Smooth muscle cell of the coronary artery (primary cell): Measurements from ENCODE around the gene TOP3A. TPM values are rescaled to one million over a fixed set of nuclear protein-coding genes. Genes with fewer than 3 reads are reported as not detected.

Source experiments
- total RNA-seq: library from RNA; depleted of rRNA; stranded (reverse); fragments of >200 nt; gene quantifications from 2 replicates; pipeline ENCODE4 v1.2.3, GENCODE V29; 2014; ENCODE audit warnings: low replicate concordance

TOP3A gene, protein sequence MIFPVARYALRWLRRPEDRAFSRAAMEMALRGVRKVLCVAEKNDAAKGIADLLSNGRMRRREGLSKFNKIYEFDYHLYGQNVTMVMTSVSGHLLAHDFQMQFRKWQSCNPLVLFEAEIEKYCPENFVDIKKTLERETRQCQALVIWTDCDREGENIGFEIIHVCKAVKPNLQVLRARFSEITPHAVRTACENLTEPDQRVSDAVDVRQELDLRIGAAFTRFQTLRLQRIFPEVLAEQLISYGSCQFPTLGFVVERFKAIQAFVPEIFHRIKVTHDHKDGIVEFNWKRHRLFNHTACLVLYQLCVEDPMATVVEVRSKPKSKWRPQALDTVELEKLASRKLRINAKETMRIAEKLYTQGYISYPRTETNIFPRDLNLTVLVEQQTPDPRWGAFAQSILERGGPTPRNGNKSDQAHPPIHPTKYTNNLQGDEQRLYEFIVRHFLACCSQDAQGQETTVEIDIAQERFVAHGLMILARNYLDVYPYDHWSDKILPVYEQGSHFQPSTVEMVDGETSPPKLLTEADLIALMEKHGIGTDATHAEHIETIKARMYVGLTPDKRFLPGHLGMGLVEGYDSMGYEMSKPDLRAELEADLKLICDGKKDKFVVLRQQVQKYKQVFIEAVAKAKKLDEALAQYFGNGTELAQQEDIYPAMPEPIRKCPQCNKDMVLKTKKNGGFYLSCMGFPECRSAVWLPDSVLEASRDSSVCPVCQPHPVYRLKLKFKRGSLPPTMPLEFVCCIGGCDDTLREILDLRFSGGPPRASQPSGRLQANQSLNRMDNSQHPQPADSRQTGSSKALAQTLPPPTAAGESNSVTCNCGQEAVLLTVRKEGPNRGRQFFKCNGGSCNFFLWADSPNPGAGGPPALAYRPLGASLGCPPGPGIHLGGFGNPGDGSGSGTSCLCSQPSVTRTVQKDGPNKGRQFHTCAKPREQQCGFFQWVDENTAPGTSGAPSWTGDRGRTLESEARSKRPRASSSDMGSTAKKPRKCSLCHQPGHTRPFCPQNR
- total RNA-seq: 12.9 and 15.2 TPM in 2 replicates

DNA sequence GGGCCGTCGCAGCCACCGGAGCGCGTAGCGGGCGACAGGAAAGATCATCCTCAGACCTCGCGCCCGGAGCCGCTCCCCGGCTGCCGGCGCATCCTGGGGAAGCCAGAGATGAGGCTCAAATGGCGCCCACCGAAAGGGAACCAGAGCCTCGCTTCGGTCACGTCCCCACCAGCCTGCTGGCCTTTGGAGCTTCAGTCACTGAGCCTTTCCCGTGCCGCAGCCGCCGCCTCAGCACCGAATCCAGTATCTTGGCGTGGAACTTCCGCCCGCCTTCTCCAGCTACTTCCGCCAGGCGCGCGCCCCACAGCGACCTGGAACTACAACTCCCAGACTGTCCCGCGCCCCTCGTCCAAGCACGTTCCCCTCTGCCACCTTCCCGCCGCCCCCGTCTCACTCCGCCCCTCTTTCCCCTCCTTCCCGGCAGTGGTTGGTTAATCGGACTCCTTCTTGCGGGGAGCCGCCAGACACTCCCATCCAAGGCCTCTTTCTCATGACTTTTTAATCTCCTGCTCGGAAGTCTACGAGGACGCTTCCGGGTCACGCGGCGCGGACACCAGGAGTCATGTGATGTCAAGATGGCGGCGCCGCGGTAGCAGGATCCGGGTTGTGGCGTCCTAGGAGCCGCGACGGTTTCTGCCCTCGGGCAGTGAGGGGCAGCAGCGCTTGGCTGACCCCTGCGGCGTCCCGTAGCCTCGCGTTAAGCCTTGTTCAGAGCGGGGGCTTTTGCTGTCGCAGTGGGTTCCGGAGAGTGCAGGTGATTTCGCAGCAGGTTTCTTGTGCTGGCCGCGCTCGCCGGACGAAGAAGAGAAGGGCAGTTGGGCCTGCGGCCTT, at the start of gene TOP3A, which contains the start of gene SMCR8:
TOP3A (minus strand) TSS at position 264 of the 831 bp plus-strand sequence; CDS start at position 48, 216 bp downstream.
SMCR8 (plus strand) TSS at position 563 of the 831 bp plus-strand sequence. CDS start 497 bp downstream, outside the sequence.

DNA sequence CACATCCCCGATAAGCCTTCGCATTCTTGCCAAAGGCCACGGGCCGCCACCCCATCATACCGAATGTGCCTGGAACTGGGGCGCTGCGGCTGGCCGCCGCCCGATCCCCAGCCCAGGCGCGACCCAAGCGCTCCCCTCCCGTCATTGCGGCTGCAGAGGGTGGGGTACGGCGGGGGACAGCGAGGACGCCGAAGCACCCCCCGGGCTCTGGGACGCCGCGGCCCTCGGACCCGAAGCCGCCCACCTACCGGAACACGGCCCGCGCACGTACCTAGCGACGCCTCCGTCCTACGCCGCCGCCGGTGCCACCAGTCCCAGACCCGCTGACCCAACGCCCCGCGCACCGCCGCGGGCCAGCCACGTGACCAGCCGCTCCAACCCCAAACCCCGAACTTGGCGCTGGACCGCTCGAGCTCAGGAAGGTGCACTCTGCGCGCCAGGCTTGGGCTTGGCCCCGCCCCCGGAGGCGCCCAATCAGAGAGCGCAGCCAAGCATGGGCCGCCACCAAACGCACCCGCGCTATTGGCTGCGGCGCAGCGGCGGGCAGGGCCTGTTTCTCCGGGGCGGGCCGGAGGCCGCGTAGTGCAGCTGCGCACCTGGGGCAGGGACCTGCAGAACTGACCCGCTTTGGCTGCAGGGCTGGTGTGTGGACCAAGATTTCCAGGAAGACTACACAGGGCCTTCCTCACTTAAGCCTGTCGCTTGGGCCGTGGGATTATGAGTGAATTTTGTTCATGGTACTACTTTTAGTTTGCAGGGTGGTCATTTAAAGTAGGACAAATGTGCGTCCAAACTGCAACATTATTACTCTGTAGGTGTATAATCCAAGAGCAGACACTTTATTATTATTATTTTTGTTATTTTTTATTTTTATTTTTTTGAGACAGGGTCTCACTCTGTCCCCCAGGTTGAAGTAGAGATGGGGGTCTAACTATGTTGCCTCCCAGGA, 48.6 kb upstream of the TOP3A start, which contains the start of gene SHMT1:
SHMT1 (minus strand) TSS at position 450 of the 949 bp plus-strand sequence. CDS start 7,569 bp downstream, outside the sequence.

DNA sequence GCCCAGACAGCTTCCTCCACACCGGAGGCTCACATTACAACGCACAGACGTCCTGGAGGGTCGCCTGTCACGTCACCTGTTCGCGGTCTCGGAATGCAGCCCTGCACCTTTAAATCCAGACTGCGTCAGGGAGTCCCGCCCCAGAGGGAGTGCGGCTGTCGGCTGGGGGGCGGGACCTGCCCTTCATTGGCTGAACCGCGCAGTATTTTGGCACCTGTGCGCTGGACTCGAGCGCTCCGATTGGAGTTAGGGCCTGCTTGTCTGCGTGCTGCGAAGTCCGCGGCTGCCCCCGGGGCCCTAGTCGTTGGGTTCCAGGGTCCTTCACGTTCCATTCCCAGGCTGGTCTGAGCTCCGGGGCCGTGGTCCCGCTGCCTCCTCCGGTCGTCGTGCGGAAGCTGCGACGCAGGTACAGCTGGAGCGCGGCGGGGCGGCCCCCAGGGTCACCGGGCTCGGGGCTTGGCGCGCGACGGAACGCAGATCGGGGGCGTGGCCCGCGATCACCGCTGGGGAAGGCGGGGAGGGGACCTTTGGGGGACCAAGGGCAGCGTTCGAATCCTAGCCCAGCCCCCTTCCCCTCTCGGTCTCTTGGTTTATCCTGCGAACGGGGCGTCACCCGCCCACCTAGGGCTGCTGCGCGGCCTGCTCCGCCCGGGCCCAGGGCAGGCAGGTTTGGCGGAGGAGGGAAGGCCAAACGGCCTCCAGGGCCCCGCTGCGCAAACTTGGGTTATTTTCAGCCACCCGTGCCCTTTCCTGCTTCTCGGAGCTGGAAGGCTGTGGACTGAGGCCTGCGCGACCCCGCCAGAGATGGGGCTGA, 54.3 kb downstream of the TOP3A start, which contains the start of gene MIEF2:
MIEF2 (plus strand) TSS at position 331 of the 814 bp plus-strand sequence. CDS start 2,059 bp downstream, outside the sequence.

DNA sequence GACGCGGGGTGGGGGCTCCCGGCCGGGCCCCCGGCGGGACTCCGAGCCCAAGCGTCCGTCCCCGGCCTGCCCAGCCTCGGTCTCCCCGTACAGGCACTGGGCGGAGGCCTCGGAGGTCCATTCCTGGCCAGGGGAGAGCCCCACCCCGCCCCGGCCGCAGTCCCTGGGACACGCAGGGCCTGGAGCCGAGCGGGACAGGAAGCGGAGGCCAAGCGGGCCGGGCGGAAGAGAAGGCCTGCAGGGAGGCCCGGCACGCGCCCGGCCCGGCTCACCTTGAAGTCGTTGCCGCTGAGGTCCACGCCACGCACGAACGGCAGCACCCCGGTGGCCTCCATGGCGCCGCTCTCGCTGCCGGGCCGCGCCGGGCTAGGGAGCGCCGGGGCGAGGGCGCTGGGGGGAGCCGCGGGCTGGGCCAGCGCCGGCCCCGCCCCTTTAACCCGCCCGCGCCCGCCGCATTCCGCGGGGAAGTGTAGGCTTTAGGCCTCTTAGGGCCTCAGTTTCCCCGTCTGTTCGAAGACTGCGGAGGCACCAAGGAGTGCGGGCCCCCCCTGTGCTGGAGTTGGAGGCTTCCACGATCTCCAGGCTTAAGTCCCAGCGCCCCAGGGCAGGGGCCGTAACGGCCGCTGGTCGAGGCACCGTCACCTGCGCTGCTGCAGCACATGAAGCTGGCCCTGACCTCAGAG, 56.3 kb downstream of the TOP3A start, which contains the start of gene FLII:
FLII (minus strand) TSS at position 383 of the 683 bp plus-strand sequence; CDS start at position 335, 48 bp downstream.

DNA sequence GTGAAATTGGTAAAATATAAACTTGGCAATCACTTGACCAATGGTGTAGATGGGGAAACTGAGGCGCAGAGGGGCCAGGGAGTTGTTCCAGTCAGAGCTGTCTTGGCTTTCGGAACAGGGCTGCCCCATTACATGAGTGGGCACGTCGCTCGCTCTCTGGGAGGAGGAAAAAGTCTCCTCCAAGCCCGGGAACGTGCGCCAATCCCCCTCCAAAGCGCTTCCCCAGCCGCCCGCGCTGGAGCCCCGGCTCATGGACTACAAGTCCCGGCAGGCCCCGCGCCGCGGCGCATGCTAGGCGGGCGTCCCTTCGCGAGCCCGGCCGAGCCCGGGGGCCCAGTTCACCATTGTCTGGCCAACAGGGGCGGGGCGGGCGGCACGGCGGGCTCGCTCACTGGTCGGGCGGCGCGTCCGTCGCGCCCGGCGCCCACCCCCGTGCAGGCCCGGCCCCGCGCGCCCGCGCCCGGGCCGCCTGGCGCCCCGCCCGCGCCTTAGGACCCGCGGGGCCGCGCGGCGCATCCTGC, 89.6 kb downstream of the TOP3A start, which contains the start of gene LLGL1:
LLGL1 (plus strand) TSS at position 515 of the 521 bp plus-strand sequence. CDS start 48 bp downstream, outside the sequence.

Other genes with a start within 250 kb of the TOP3A start
- gene DRG2, start 227.0 kb downstream of the TOP3A start, total RNA-seq: 31.0 and 35.0 TPM in 2 replicates
- gene MYO15A, start 206.2 kb downstream of the TOP3A start, total RNA-seq: 0.53 and 1.6 TPM in 2 replicates
- gene ALKBH5, start 131.2 kb downstream of the TOP3A start, total RNA-seq: 99.0 and 115 TPM in 2 replicates
- gene LLGL1, start 89.4 kb downstream of the TOP3A start, total RNA-seq: 33.6 and 36.9 TPM in 2 replicates
- gene FLII, start 56.3 kb downstream of the TOP3A start, total RNA-seq: 357 and 597 TPM in 2 replicates
- 12.4 and 14.9 TPM in 2 replicates for gene MIEF2, start 54.3 kb downstream of the TOP3A start, total RNA-seq
- gene SMCR8, start 299 bp upstream of the TOP3A start, total RNA-seq: 10.6 and 11.6 TPM in 2 replicates
- gene SHMT1, start 48.6 kb upstream of the TOP3A start, total RNA-seq: 3.9 and 12.6 TPM in 2 replicates
- gene EVPLL, start 62.8 kb upstream of the TOP3A start, total RNA-seq: not detected in 2 replicates
- not detected in 2 replicates for gene LGALS9C, start 161.8 kb upstream of the TOP3A start, total RNA-seq